WERI-Rb-1 (cell line): ENCODE results near the gene CPNE8.

Experiments used
- DNase-seq: peaks from one replicate; pipeline ENCODE4 v3.0.0-alpha.2; 2020
- H3K27ac ChIP-seq: fragments of 250-450 bp; sonication (Bioruptor Pico); 2 replicates; pipeline ENCODE4 v1.5.1; 2020; ENCODE audit warnings: mild to moderate bottlenecking, moderate library complexity
- H3K27me3 ChIP-seq: fragments of 250-450 bp; sonication (Bioruptor Pico); 2 replicates; pipeline ENCODE4 v1.5.1; 2021; ENCODE audit warnings: mild to moderate bottlenecking, low read depth, moderate library complexity; ENCODE audit not compliant: insufficient read depth, severe bottlenecking
- H3K36me3 ChIP-seq: fragments of 250-450 bp; sonication (Bioruptor Pico); 2 replicates; pipeline ENCODE4 v1.5.1; 2020; ENCODE audit warnings: mild to moderate bottlenecking, moderate library complexity
- H3K4me3 ChIP-seq: 2 replicates; pipeline ENCODE4 v1.5.1; 2011; ENCODE audit warnings: low read depth, mild to moderate bottlenecking, control low read depth, low read length
- H3K9me3 ChIP-seq: fragments of 250-450 bp; sonication (Bioruptor Pico); 2 replicates; pipeline ENCODE4 v1.5.1; 2021; ENCODE audit warnings: mild to moderate bottlenecking, moderate library complexity; ENCODE audit not compliant: severe bottlenecking
- CTCF ChIP-seq: IDR thresholded peaks from 2 replicates; pipeline ENCODE4 v1.5.1; 2011; ENCODE audit warnings: low read depth, mild to moderate bottlenecking, control low read depth, inconsistent platforms, low read length

CPNE8 gene

GRCh38 chr12:38905480-38906351 lies at the start of gene CPNE8:
CPNE8 (minus strand) TSS chr12:38905591; CDS start chr12:38905534, 57 bp downstream.
- Histone ChIP-seq H3K4me3 (no peak within 1 kb of the TSS), H3K9me3 (no peaks in the 10 kb centered on the region), H3K27me3 (peaks cover 82% of the 10 kb centered on the region), H3K36me3 (no peaks in the 10 kb centered on the region), H3K27ac (no peak within 1 kb of the TSS)
- DNase-seq, result peak; percentile 5
- no peak for TF ChIP-seq CTCF

GRCh38 chr12:38954238-38954873 lies 49.0 kb upstream of the CPNE8 start:
- Histone ChIP-seq H3K36me3 (no peaks in the 10 kb centered on the region), H3K9me3 (no peaks in the 10 kb centered on the region), H3K27ac (no peak overlapping the region), H3K4me3 (no peak overlapping the region), H3K27me3 (peaks cover 25% of the 10 kb centered on the region)
- no peak for TF ChIP-seq CTCF
- no peak for DNase-seq

GRCh38 chr12:38949363-38949762 lies 44.0 kb upstream of the CPNE8 start:
- no peak for DNase-seq
- H3K4me3 ChIP-seq, result no peak overlapping the region
- no peaks in the 10 kb centered on the region for H3K36me3 ChIP-seq
- TF ChIP-seq CTCF, result no peak
- H3K9me3 ChIP-seq, result no peaks in the 10 kb centered on the region
- H3K27ac ChIP-seq, result no peak overlapping the region
- H3K27me3 ChIP-seq, result peaks cover 14% of the 10 kb centered on the region

- no peaks in the 10 kb centered on the region for H3K9me3 ChIP-seq
- H3K27me3 ChIP-seq, result peaks cover 60% of the 10 kb centered on the region
- no peak overlapping the region for H3K27ac ChIP-seq
- no peak for TF ChIP-seq CTCF
- DNase-seq, result no peak
- H3K36me3 ChIP-seq, result no peaks in the 10 kb centered on the region
- H3K4me3 ChIP-seq, result no peak overlapping the region
These were observed 29.3 kb upstream of the CPNE8 start for GRCh38 chr12:38934686-38935085.

GRCh38 chr12:38934078-38934584 lies 28.7 kb upstream of the CPNE8 start:
- no peak for TF ChIP-seq CTCF
- H3K9me3 ChIP-seq, result no peaks in the 10 kb centered on the region
- H3K27ac ChIP-seq, result no peak overlapping the region
- no peak overlapping the region for H3K4me3 ChIP-seq
- H3K27me3 ChIP-seq, result peaks cover 61% of the 10 kb centered on the region
- no peaks in the 10 kb centered on the region for H3K36me3 ChIP-seq
- DNase-seq, result no peak
